Measurements from ENCODE around the gene MEA1. TPM values are rescaled to one million over a fixed set of nuclear protein-coding genes. Genes with fewer than 3 reads are reported as not detected.
"Not testable (repeated sequence)": the region's sequence is repeated elsewhere in the genome, so short reads cannot be mapped to it uniquely, and the experiment has no call there.

Gene MEA1
- total RNA-seq, 1 donor from 2014 or later, result 26.7 TPM

GRCh38 chr6:43043310-43043709, 29.6 kb upstream of the MEA1 start:
- no peak for DNase-seq
- ATAC-seq (ENCODE audit: poor library complexity), result no peak
- intact Hi-C loops (cut with DNase I), result no loop called here

DNA sequence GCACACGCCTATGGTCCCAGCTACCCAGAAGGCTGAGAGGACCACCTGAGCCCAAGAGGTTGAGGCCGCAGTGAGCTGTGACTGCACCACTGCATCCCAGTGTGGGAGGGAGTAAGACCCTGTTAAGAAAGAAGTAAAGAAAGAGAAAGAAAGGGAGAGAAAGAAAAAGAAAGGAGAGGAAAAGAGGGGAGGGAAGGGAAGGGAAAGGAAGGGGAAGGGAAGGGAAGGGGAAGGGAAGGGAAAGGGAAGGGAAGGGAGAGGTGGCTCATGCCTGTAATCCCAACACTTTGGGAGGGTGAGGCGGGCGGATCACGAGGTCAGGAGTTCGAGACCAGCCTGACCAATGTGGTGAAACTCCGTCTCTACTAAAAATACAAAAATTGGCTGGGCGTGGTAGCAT, 27.7 kb upstream of the MEA1 start:
- intact Hi-C loops (cut with DNase I); DNase-seq; ATAC-seq (ENCODE audit: poor library complexity): not testable (repeated sequence)

GRCh38 chr6:43040542-43041257, 27.0 kb upstream of the MEA1 start:
- ATAC-seq (ENCODE audit: poor library complexity), result no peak
- DNase-seq, result no peak
- intact Hi-C loops (cut with DNase I), result no loop called here

- intact Hi-C loops (cut with DNase I), result no loop called here
- DNase-seq (no peak), ATAC-seq (ENCODE audit: poor library complexity) (no peak)
These were observed 25.0 kb upstream of the MEA1 start for GRCh38 chr6:43038727-43039126.

DNA sequence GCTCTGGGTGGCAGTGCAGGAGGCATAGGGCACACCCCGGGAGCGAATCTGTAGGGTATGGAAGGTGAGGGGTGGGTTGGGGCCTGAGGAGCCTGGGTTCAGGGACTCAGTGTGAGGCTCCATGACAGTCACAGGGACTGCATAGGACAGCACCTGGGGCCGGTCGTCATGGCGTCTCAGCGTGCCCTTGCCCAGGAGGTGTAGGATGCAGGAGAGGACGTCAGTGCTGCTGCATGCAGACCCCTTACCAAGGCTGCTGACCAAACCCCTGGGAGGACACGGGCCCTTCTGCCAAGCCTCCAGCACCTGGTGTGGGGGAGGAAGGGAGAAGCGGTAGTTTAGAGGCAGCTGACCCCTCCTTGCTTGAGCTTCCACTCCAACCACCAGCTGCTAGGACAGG, 24.0 kb upstream of the MEA1 start:
- intact Hi-C loops (cut with DNase I), result no loop called here
- no peak for ATAC-seq (ENCODE audit: poor library complexity)
- DNase-seq, result no peak

GRCh38 chr6:43037197-43037596, 23.5 kb upstream of the MEA1 start:
- DNase-seq, result no peak
- peak; percentile 50 for ATAC-seq (ENCODE audit: poor library complexity)
- intact Hi-C loops (cut with DNase I), result no loop called here

DNA sequence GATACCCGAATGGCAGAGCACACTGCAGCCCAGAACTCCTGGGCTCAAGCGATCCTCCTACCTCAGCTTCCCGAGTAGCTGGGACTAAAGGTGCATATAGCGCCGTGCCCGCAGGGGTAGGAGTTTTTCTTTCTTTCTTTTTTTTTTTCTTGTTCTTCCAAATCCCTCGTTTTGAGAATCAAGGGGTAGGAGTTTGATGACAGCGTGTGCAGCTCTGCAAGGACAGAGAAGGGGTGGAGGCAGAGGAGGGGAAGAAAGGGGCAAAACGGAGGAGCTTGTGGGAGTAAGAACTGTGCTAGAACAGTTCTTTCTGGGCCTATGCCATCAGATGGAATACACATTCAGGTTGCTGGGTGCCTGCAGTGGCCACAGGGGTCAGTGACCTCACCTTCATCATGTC, 23.0 kb upstream of the MEA1 start:
- DNase-seq (no peak), ATAC-seq (ENCODE audit: poor library complexity) (peak; percentile 3)
- intact Hi-C loops (cut with DNase I), result no loop called here

DNA sequence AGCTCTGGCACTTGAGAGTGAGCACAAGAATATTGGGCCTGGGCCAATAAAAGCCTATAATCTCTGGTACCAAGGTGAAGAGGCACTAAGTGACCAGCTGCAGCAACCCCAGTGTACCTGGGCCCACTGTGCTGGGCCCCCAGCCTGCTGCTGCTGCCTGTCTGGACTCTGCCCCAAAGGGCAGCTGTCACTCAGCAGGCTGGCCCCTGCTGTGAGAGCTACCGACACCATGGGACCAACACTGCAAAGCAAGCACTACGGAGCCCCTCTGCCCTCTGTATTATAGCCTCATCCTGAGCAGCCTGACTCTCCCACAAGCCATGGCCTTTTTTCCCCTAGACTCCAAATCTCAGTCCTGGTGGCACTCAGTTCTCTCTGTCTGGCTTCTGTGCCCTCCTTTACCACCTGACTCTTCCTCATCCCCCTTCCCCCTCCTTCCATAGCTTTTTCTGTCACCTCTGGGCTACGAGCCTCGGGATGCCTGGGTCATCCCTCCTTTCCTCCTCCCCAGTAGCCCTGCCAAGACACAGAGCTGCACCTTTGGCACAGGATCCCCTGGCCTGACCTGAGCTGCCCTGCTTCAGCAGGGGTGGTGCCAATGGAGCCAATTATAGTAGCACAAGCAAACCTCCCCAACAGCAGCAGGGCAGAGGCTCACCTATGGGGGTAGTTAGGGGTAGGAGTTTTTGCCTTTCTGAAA, 21.9 kb upstream of the MEA1 start:
- intact Hi-C loops (cut with DNase I), result no loop called here
- DNase-seq (peak; percentile 79), ATAC-seq (ENCODE audit: poor library complexity) (peak; percentile 93)

DNA sequence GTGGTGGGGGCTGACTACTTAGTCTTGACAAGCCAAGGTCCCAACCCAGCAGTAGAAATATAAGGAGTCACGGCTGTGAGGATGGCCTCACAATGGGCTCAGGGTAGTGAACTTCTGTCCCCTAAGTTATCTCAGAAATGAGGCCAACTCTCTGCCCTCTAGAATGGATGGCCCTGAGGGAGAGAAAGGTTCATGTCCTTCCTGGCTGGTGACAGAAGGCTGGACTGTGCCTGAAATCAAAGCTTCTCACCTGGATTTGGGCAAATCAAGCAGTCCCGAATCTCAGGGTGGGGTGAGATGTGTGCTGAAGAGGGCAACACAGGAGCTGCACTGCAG, 20.4 kb upstream of the MEA1 start:
- intact Hi-C loops (cut with DNase I), result no loop called here
- ATAC-seq (ENCODE audit: poor library complexity) (no peak), DNase-seq (no peak)

- no peak for DNase-seq
- intact Hi-C loops (cut with DNase I), result no loop called here
- ATAC-seq (ENCODE audit: poor library complexity), result no peak
These were observed 19.9 kb upstream of the MEA1 start for GRCh38 chr6:43033496-43034189.

DNA sequence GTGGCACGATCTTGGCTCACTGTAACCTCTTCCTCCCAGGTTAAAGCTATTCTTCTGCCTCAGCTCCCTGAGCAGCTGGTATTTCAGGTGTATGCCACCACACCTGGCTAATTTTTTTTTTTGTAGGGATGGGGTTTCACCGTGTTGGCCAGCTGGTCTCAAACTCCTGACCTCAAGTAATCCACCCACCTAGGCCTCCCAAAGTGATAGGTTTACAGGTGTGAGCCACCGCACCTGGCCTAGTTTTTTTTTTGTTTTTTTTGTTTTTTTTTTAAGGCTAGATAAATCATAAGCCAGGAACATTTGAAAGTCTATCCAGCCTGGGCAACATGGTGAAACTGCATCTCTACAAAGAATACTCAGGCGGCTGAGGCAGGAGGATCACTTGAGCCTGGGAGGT, 18.6 kb upstream of the MEA1 start:
- intact Hi-C loops (cut with DNase I), result no loop called here
- ATAC-seq (ENCODE audit: poor library complexity) (no peak), DNase-seq (no peak)

DNA sequence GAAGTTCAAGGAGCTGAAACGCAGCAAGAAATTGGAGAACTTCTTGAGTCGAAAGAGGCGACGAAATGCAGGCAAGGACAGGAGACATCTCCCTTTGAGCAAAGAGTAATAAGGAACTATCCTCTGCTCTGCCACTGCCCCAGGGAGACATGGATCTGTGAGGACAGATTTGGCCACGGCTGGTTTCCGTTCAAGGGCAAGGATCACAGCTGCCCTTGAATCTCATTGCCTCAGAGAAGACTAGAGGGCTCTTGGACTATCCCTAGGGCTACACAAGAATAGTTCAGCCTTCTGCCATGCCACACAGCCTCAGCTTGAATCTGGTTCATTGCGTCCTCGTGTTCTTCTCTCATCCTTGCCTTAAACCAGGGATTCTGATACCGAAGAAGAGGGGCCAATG, 15.4 kb upstream of the MEA1 start:
- no peak for ATAC-seq (ENCODE audit: poor library complexity)
- DNase-seq, result no peak
- intact Hi-C loops (cut with DNase I), result no loop called here

- intact Hi-C loops (cut with DNase I), result no loop called here
- DNase-seq, result no peak
- no peak for ATAC-seq (ENCODE audit: poor library complexity)
These were observed 12.6 kb upstream of the MEA1 start for GRCh38 chr6:43026365-43026764.

GRCh38 chr6:43024436-43024835, 10.7 kb upstream of the MEA1 start:
- intact Hi-C loops (cut with DNase I), result loop anchor here (5.0 kb wide), 1 partner anchor 33 kb away; the partner anchor contains the start of genes KLC4 and MRPL2
- DNase-seq (no peak), ATAC-seq (ENCODE audit: poor library complexity) (no peak)

DNA sequence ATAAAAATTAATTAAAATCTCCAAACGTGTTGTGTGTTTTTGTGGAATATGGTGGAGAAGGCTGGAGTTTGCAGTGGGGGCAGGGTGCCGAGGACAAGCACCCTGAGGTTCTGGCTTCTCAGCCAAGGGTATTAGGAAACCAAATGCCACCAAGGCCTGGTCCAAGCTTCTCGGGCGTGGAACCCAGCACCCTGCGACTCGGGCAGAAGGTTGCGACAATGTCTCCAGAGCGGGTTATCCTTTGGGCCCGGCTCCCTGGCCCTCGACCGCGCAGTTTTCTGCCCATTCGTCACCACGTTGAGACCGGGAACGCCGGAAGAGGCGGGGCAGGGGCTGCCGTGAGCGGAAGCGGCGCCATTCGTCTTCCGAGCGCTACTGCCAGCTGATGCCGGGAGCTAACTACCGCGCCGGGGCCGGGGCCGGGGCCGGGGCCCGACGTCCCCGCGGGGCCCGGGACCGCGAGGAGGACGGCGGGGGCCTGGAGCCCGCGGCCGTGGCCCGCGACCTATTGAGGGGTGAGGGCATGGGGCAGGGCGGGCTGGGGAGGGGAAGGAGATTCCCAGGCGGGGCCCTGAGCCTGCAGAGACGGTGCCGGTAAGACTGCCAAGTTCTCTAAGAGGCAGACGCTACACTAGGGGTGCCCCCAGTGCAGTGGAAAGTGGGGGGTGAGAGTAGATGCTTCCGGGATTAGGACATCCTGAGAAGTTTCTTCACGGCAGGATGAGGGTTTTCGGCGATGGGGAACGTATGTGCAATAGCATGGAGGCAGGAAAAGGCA, 7.7 kb upstream of the MEA1 start, which contains the start of gene RRP36:
TSS of gene RRP36 (plus strand) at position 354 of the 778 bp plus-strand sequence. CDS start at position 386, 32 bp downstream.
- peak; percentile 84 for ATAC-seq (ENCODE audit: poor library complexity)
- intact Hi-C loops (cut with DNase I), result loop anchor here (5.0 kb wide), 1 partner anchor 36 kb away; the partner anchor contains the start of genes KLC4 and MRPL2
- peak; percentile 92 for DNase-seq

DNA sequence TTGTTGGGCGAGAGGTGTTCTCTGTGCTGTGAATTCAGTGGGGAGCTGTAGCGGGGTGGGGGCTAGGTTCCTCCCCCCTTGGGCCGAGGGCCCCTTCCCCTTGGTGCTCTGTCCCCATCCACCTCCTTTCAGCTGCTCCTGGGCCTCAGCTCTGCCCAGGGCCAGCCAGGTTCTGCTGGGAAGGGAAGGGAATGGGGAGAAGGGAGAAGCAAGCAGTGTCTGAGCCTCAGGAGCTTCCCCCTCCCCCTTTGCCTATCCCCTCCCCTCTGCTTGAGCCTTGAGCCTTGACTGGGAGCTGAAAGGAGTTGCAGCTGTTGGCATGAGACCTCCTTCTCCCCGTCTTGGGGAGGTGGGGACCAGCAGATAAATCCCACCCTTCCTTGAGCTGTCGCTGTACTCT, 7.1 kb upstream of the MEA1 start:
- ATAC-seq (ENCODE audit: poor library complexity) (no peak), DNase-seq (no peak)
- intact Hi-C loops (cut with DNase I), result loop anchor here (5.0 kb wide), 1 partner anchor 36 kb away; the partner anchor contains the start of genes KLC4 and MRPL2

DNA sequence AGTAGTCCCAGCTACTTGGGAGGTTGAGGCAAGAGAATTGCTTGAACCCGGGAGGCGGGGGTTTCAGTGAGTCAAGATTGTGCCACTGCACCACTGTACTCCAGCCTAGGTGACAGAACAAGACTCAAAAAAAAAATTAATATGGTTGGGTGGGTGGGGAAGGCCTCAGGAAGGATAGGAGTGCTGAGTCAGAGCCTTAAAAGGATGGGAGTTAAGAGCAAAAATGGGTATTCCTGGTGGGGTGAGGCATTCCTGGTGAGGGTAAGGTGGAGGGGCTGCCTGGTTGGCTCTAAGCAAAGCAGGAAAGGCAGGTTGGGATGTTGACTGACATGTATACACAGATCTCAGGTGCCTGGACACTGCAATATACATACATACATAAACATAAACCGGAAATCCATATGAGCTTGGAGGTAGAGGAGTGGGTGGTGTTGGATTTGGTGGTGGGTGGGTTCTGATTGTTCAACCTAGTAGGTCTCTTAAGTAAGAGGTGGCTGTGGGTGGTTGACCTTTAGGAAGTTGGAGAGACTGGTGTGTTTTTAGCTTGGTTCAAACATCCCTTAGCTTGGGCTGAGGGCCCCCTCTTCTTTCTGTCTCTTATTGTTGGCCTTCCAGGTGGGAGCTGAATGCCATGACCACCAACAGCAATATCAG, 6.4 kb upstream of the MEA1 start:
- no peak for ATAC-seq (ENCODE audit: poor library complexity)
- intact Hi-C loops (cut with DNase I), result loop anchor here (5.0 kb wide), 1 partner anchor 37 kb away; the partner anchor contains the start of genes KLC4 and MRPL2
- DNase-seq, result no peak

GRCh38 chr6:43019152-43019551, 5.4 kb upstream of the MEA1 start:
- DNase-seq, result no peak
- intact Hi-C loops (cut with DNase I), result no loop called here
- no peak for ATAC-seq (ENCODE audit: poor library complexity)
